NOMO-1 (cell line): Measurements from ENCODE around the gene DYNLT5.
"Not testable (repeated sequence)": the region's sequence is repeated elsewhere in the genome, so short reads cannot be mapped to it uniquely, and the experiment has no call there.

ENCODE experiments used
- DNase-seq, 2 experiments: peaks; one replicate each; lab custom pipeline; 2025; ENCODE audit not compliant: unreplicated experiment in 2 of 2; lab: John Stamatoyannopoulos, UW

The DYNLT5 gene

DNA sequence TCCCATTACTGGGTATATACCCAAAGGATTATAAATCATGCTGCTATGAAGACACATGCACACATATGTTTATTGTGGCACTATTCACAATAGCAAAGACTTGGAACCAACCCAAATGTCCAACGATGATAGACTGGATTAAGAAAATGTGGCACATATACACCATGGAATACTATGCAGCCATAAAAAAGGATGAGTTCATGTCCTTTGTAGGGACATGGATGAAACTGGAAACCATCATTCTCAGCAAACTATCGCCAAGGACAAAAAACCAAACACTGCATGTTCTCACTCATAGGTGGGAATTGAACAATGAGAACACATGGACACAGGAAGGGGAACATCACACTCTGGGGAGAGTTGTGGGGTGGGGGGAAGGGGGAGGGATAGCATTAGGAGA lies 33.5 kb downstream of the DYNLT5 start:
- not testable (repeated sequence) for DNase-seq

DNA sequence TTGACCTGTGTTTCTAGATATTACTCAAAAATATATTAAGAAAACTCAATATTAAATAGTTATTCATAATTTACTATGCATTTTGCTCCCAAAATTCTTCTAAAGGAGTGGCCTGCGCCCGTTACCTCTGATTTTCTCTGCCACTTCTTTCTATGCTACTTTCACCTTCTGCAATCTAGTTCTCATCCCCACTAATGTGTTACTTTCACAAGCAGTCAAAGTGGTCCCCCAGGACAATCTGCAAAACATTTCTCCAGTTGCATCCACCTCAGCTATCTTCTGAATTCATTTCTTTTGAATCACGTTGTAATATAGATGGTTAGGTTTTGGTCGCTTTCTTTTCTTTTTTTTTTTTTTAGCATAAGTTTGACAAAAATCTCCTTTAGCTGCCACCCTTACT lies 35.4 kb downstream of the DYNLT5 start:
- DNase-seq, result no peak

DNA sequence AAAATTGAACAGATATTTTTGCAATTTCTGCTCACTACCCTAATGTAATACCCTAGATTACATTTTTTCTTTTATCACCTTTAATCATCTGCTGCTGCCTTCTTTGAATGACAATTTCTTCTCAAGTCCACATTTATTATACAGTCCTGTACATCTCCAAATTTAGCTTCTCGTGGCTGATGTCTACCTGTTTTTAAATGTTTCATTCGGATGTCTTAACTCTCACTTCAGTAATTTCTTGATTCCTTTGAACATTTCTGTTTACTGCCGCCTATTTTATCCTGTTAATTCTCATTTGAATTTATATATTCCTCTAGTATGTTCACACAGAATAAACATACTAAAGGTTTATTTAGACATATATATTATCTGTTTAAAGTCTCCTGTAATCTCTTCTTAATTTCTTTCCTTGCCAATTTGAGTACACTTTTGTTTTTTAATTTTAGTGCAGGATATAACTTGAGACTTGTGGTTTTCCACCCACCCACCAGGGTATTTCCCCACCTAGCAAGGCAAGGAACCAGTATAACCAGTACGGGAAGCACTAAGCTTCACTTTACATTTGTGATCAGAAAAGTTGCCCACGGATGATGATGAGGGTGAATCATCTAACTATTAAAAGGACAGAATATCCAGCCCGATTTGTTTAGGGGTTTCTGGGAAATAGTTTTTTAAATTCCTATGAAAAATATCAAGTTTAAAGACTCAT lies 36.1 kb downstream of the DYNLT5 start:
- no peak for DNase-seq

DNA sequence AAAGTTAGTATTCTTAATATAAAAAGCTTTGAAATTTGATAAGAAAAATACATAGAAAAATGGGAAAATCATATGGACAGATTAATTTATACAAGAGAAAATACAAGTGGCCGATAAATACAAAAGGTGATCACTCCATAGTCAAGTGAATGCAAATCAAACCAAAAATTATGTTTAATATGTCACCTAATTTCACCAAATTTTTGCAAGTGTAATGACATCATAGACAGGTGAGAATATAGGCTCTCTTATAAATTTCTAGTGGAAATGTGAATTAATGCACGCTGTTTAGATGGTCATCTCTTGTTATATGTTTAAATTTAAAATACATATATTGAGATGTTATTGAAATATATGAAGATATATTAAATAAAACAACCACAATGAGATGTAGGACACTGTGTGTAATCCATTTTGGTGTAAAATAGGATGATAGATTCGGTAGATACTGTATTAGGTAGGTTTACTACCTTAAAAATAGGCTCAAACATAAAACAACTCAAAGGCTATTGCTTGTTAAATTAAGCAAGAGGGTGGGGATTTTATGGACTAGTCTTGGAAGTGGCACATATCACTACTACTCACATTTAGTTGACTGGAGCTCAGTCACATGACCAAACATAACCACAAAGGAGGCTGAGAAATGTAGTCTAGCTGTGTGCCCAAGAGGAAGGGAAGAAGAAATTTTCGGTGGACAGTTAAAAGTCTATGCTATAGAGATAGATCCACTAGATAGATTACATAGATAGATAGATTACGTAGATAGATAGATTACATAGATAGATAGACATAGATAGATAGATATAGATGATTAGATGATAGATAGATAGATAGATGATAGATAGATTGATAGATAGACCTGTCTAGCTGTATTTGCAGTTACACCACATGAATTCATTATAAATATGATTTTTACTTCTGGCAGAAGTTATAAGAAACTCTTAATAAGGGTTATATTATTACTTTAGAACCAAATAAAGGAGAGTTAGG lies 39.7 kb downstream of the DYNLT5 start:
- no peak for DNase-seq

DNA sequence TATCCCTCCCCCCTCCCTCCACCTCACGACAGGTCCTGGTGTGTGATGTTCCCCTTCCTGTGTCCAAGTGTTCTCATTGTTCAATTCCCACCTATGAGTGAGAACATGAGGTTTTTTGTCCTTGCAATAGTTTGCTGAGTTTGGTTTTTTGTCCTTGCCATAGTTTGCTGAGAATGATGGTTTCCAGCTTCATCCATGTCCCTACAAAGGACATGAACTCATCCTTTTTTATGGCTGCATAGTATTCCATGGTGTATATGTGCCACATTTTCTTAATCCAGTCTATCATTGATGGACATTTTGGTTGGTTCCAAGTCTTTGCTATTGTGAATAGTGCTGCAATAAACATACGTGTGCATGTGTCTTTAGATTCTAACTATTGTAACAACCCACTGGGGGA lies 43.6 kb downstream of the DYNLT5 start:
- not testable (repeated sequence) for DNase-seq

DNA sequence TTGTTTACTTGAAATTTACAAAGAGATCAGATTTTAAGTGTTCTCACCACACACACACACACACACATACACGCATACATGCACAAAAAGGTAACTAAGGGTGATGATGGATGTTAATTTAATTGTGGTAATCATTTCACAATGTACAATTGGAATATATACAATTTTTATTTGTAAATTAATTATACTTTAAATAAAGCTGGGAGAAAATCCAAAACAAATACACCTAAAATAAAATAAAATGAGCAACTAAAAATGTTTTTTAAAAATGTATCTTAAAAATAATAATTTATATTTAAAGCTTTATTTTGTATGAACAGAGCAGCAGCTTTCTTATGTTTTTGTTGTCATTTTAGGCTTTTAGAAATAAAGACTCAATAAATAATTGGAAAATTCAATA lies 57.0 kb downstream of the DYNLT5 start:
- no peak for DNase-seq

DNA sequence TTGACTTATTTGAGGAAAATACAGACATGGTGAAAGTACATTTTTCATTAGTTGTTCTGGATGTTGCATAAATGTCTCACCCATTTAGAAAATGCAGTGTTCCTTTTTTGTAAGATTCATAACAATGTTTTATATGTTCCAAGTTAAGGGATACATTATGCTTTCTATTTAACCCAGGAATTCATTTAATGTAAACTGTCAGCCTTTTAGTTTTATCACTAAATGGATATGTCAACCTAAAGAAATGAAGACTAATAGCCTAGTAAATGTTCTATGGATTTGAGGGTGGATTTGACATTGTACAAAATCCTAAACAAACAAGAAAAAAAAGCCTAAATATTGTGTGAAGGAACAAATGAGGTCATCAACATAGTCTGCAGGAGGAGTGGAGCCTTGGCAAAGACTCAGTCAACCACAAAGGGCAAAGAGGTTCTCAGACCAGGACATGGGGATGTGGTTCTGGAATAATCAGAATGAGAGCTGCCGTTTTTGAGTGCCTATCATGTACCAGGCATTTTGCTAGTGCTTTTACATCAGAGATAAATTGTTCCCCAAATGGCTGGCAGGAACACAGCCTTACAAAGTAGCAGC lies 57.6 kb downstream of the DYNLT5 start:
- no peak for DNase-seq

DNA sequence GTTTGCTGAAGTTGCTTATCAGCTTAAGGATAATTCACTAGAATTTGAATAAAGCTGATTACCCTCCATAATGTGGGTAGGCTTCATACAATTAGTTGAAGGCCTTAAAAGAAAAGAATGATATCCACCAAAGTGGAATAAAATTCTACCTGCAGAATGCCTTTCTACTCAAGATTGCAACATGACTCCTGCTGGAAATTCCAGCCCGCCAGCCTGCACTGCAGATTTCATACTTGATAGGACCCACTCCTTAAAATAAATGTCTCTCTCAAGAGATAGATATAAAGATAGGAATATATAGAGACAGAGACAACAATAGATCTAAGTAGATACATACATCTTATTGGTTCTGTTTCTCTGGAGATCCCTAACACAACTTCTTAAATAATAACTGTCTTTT lies 72.5 kb downstream of the DYNLT5 start:
- no peak for DNase-seq
